Measurements from ENCODE around the gene ILK.

The ILK gene

DNA sequence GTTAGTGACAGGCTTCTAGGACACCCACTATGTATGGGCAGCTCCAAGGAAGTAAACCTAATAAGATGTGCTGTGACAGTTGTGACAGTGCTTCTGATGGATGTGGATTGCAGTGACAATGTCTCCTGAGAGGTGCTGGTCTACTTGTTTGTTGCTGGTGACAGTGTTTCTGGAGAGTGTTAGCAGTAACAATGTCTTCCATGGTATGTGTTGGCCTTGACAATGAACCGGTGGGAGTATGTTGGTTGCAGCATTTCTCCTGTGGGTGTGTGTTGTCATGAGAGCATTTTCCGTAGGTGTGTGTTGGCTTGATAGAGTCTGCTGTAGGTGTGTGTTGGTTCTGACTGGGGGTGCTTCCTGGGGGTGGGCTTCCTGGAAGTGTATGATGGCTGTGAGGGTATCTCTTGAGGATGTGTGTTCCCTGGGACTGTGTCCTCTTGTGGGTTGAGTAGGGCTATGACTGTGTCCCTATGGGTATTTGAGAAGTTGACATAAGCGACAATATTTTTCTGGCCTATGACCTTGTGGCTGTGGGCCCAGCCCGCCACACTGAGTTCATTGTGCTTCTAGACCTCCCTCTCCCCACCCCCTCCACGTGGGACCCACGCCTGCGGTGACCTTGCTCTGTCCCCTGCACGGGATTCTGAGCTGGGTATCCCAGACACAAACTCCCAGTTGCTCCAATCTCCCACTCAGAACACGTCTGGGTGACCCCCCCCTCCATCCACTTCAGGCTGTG lies 50.9 kb downstream of the ILK start:
- no peak overlapping the region for H3K4me3 ChIP-seq (ENCODE audit: low read depth, low read length)

DNA sequence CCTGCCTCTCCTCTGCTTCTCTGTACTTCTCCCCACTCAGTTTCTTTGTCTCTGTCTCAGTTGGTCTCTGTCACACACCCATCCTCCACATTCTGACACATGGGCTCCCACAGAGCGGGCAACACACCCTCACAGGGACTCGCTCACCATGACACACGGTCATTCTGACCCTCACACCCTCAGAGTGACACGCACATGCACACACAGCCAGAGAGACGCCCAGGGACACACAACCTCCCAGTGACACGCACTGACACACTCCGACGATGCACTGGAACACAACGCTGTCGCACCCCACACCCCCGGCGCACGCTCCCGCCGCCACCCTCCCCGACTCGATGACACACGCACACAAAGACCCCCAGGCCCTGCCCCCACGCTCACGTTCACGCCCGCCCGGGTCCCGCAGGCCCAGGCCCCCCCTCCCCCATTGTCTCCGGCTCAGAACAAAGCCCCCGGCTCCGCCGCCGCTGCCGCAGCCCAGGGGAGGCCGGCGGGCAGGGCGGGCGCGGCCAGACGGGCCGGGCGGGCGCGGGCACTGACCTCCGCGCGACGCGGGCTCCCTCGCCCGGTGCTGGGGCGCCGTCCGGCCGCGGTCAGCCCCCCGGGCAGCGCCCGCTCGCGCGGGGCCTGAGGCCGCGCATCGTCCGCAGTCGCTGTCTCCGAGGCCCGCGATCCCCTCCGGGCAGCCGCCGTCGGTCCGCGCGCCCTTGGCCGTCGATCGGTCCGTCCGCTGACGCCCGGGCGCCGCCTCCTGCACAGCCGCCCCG lies 51.6 kb downstream of the ILK start:
- H3K4me3 ChIP-seq (ENCODE audit: low read depth, low read length), result peak overlapping the region; percentile 45

DNA sequence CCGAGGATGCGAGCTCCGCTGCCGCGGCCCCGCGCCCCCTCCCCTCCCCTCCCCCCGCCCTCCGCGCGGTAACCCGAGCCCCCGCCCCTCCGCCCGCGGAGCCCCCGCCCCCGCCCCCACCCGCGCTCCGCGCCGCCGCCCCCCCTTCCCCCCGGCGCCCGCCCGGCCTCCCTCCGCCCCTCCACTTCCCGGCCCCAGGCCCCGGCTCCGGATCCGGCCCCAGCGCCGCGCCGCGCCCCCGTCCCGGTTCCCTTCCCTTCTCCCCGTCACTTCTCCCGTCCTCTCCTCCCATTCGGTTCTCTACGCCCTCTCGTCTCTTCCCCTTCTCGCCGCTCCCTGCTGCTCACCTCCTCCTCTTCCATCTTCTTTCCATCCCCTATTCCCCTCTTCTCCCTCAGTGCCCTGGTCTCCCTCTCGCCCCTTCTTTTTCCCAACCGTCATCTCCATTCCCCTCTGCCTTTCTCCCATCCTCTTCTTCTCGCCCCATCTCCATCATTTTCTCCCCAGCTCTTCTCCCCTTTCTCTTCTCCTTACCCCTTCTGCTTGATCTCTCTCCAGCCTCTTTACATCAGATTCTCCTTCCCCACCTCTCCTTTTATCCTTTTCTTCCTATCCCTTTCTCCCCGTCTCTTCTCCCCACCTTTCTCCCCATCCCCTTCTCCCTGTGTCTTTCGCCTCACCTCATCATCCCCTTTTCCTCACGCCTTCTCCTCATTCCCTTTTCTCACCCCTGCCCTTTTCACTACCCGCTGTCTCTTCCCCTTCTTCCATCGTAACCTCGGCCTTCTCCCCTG lies 52.4 kb downstream of the ILK start, which contains the start of gene DCHS1:
Gene DCHS1 (minus strand): TSS at position 20 of the 794 bp plus-strand sequence. CDS start 14,196 bp downstream, outside the sequence.
- peak within 1 kb of the TSS; percentile 58 for H3K4me3 ChIP-seq (ENCODE audit: low read depth, low read length)

DNA sequence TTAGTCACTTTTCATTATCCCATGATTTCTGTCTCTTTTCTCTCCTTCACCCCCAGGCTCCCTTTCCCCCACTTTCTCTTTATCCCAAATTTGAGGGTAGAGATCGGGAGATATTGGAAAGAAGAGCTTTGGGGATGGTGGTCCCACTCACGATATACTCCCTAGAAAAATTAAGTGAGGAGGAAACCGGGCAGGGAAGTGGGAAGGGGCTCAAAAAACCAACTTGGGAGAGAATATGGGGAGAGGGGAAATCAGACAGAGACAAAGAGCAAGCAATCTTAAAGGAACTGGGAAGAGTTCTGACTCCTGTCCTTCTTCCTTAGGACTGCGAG lies 53.0 kb downstream of the ILK start:
- peak overlapping the region; percentile 6 for H3K4me3 ChIP-seq (ENCODE audit: low read depth, low read length)

DNA sequence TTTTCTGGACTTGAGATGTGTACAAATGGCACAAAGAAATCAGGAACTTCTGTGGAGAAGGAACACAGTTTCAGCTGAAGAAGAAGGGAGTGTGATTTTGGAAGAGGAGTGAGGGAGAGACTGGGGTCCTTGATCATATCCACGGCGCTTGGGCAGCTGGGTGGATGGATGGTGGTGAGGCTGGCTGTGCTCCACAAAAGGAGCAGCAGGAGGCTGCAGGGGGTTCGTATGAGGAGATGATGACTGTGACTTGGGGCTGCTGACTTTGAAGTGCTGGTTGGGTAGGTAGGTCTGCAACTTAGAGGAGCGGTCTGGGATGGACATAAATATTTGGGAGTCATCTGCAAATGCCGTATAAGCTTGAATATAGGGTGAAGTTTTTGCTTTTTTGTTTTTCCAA lies 53.4 kb downstream of the ILK start:
- no peak overlapping the region for H3K4me3 ChIP-seq (ENCODE audit: low read depth, low read length)

DNA sequence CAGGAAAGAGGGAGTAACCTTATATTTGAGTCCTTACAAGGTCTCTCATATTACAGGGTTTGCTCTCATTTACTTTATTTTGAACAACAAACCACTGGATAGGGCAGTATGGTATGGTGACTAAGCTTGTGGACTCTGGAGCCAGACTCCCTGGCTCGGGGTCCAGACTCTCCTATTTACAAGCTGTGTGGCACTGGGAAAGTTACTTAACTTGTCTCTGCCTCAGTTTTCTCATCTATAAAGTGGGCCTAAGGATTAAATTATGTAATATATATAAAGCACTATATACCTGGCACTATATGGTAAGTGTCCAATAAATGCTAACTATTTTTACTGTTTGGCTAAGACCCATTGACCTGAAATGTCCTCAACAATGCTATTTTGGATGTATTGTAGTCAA lies 53.8 kb downstream of the ILK start:
- no peak overlapping the region for H3K4me3 ChIP-seq (ENCODE audit: low read depth, low read length)

DNA sequence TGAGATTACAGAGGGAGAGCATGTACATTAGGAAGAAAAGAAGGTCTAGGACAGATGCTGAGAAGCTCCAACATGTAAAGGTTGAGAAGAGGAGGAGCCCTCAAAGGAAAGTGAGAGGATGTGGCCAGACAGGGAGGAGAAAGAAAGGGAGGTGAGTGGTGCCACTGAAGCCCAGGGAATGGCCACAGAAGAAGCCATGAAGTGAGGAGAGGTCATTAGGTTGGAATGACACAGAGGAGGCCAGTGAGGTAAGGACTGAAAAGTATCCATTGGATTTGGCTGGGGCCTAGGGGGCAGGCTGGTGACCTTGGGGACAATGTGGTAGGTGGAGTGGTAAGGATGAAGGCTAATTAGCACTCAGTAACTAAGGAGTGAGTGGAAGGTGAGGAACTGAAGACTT lies 55.1 kb downstream of the ILK start:
- H3K4me3 ChIP-seq (ENCODE audit: low read depth, low read length), result no peak overlapping the region

Data from iPS-11a (cell line).